ENCODE data around the gene GAN. TPM values are rescaled to one million over a fixed set of nuclear protein-coding genes. Genes with fewer than 3 reads are reported as not detected.

The GAN gene
- total RNA-seq, 2 experiments from 2014 or later: 10.0 to 10.7 TPM

DNA sequence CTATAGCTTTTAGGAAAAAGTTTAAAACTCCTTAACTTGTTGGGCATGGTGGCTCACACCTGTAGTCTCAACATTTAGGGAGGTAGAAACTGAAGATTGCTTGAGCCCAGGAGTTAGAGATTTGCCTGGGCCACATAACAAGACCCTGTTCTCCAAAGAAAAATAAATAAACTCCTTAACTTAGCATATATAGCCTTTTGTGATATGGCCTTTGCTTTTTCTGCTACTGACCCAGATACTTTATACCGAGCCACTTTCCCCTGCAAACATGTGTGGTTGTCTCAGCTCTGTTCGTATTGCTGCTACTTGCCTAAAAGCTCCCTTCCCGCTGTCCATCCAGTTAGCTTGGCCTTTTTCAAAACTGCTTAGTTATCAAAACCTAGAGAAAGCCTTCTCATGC, 51.0 kb downstream of the GAN start:
- Mint-ChIP-seq H3K27me3 (no peaks in the 10 kb centered on the region), H3K36me3 (peaks cover 7% of the 10 kb centered on the region), H3K9me3 (no peaks in the 10 kb centered on the region), H3K27ac (no peak overlapping the region), H3K4me3 (no peak overlapping the region), H3K4me1 (peaks cover 3% of the 10 kb centered on the region)
- DNase-seq: no peak

DNA sequence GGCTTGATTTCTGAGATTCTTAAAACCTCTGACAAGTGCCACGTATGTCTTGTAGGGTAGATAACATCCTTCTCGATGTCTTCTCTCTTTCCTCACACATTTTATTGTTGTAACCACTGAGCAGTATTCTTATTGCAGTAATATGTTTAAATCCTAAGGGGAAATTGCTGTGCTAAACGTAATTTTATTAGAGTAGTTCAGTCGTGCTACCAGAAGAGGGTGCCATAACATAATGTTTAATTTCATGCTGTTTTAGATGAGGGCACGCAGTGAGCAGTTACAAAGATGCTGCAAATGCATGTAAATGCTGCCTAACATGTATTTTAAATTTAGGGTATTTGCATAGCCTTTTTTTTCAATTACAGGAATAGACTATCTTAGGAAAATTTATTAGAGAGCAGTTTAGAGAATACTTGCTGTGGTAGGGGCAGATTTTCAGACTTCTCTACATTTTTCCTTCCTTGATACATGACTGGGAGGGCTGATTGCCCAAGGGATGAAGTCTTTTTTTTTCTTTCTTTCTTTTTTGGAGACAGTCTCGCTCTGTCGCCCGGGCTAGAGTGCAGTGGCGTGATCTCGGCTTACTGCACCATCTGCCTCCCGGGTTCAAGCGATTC, 51.7 kb downstream of the GAN start:
- H3K4me3 Mint-ChIP-seq: no peak overlapping the region

GRCh38 chr16:81367821-81368220, 53.1 kb downstream of the GAN start:
- H3K27ac Mint-ChIP-seq: no peak overlapping the region
- peaks cover 9% of the 10 kb centered on the region for H3K36me3 Mint-ChIP-seq

More for the DNA sequence above, 51.7 kb downstream of the GAN start:
- no peaks in the 10 kb centered on the region for H3K9me3 Mint-ChIP-seq
- peaks cover 3% of the 10 kb centered on the region for H3K4me1 Mint-ChIP-seq
- no peak overlapping the region for H3K27ac Mint-ChIP-seq
- H3K27me3 Mint-ChIP-seq: no peaks in the 10 kb centered on the region
- H3K36me3 Mint-ChIP-seq: peaks cover 9% of the 10 kb centered on the region
- DNase-seq: no peak

DNA sequence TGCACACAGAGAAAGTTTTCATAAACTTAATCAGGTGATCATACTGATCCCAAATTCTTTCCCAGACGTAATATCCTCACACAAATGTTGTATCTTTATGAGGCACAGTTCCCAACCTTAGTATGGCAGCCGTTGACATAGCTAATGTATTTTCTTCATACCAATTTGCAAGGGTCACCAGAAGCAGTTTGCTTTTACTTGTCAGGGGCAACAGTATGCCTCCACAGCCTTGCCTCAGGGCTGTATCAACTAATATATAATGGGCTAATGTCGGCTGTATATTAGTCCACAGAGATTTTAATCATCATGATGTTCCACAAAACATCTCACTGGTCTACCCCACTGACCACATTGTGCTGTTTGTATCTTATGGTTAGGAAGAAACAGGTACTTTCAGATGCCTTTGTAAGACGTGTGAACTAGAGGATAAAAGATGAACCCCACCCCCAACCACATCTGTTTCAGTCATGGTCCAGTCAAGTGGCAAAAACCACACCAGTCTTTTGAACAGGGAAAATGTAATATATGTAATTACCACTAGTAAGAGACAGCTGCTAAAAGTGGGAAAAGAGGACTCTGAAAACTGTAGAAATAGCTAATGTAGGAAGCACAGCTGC, 55.2 kb downstream of the GAN start:
- Mint-ChIP-seq H3K4me1 (peaks cover 6% of the 10 kb centered on the region), H3K27me3 (no peaks in the 10 kb centered on the region), H3K4me3 (no peak overlapping the region), H3K27ac (no peak overlapping the region), H3K9me3 (no peaks in the 10 kb centered on the region), H3K36me3 (peaks cover 10% of the 10 kb centered on the region)
- no peak for DNase-seq

More at GRCh38 chr16:81367821-81368220, 53.1 kb downstream of the GAN start:
- Mint-ChIP-seq H3K4me3 (no peak overlapping the region), H3K9me3 (no peaks in the 10 kb centered on the region), H3K4me1 (peaks cover 3% of the 10 kb centered on the region), H3K27me3 (no peaks in the 10 kb centered on the region)
- DNase-seq: no peak

GRCh38 chr16:81371106-81371505, 56.3 kb downstream of the GAN start:
- DNase-seq: no peak
- no peak overlapping the region for H3K4me3 Mint-ChIP-seq
- no peaks in the 10 kb centered on the region for H3K27me3 Mint-ChIP-seq
- peaks cover 6% of the 10 kb centered on the region for H3K4me1 Mint-ChIP-seq
- no peak overlapping the region for H3K27ac Mint-ChIP-seq
- H3K9me3 Mint-ChIP-seq: no peaks in the 10 kb centered on the region
- peaks cover 10% of the 10 kb centered on the region for H3K36me3 Mint-ChIP-seq

DNA sequence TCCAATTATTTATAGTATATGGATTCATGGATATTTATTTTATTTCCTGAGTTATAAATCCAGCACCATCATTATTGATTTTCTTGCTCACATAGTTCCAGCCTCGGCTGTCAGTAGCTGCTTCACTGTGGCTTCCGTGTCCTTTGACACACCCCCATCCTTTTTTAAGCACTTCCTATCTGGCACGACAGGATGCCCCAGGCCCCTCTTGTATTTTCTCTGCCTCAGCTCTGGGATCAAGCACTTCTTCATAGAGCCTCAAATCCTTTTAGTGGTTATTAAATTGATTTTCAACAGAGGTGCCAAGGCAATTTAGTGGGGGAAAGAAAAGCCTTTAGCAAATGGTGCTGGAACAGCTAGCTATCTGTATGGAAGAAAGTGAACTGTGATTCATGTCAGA, 59.8 kb downstream of the GAN start:
- Mint-ChIP-seq H3K4me3 (no peak overlapping the region), H3K36me3 (peaks cover 20% of the 10 kb centered on the region), H3K27ac (no peak overlapping the region), H3K4me1 (peaks cover 10% of the 10 kb centered on the region), H3K27me3 (no peaks in the 10 kb centered on the region), H3K9me3 (no peaks in the 10 kb centered on the region)
- DNase-seq: no peak

- Mint-ChIP-seq H3K36me3 (peaks cover 15% of the 10 kb centered on the region), H3K27ac (no peak overlapping the region), H3K9me3 (no peaks in the 10 kb centered on the region), H3K4me1 (peaks cover 7% of the 10 kb centered on the region), H3K27me3 (no peaks in the 10 kb centered on the region), H3K4me3 (no peak overlapping the region)
- DNase-seq: peak; percentile 14
Observed at GRCh38 chr16:81376880-81377279, 62.1 kb downstream of the GAN start.

GRCh38 chr16:81378049-81378448, 63.3 kb downstream of the GAN start:
- peaks cover 15% of the 10 kb centered on the region for H3K36me3 Mint-ChIP-seq

DNA sequence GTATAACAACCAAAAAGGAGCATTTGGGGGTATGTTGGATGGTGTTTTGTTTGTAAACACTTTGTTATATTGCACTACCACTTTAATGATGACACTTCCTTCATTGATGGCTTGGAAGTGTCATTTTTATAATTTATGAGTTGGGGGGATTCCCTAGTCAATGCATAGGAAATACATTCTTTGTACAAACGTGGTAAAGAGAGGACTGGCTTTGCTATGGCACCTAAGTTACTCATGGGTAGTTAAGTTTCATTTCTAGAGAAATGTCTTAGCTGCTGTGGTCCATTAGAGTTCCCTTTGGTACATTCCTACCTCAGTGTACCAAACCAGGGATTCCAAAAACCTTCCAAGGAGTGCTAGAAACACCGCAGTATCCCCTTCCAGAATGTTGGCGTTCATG, 66.2 kb downstream of the GAN start:
- no peaks in the 10 kb centered on the region for H3K9me3 Mint-ChIP-seq
- peaks cover 4% of the 10 kb centered on the region for H3K4me1 Mint-ChIP-seq
- H3K27ac Mint-ChIP-seq: no peak overlapping the region
- no peaks in the 10 kb centered on the region for H3K27me3 Mint-ChIP-seq
- H3K36me3 Mint-ChIP-seq: peaks cover 13% of the 10 kb centered on the region
- no peak overlapping the region for H3K4me3 Mint-ChIP-seq
- DNase-seq: no peak

More at GRCh38 chr16:81378049-81378448, 63.3 kb downstream of the GAN start:
- Mint-ChIP-seq H3K9me3 (no peaks in the 10 kb centered on the region), H3K4me3 (no peak overlapping the region), H3K27ac (no peak overlapping the region), H3K27me3 (no peaks in the 10 kb centered on the region), H3K4me1 (peaks cover 7% of the 10 kb centered on the region)
- DNase-seq: no peak

DNA sequence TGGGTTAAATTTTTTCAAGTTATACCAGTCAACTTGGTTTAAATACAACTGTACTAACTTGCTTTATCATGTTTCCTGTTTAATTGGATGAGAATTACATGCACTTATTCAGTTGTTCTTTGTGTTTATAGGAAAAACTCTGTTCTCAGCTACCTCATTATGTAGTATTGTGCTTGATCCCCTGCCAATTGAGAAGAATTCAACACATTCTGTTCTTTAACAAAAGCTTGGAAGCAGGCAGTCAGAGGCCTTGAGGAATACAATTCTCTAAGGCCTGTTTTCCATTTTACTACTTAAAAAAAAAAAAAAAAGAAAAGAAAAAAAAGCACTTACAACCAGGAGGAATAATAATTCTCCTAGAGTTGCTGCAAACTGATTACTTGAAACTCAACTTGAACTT, 69.2 kb downstream of the GAN start:
- Mint-ChIP-seq H3K27me3 (no peaks in the 10 kb centered on the region), H3K4me3 (no peak overlapping the region), H3K36me3 (peaks cover 3% of the 10 kb centered on the region), H3K4me1 (no peaks in the 10 kb centered on the region), H3K27ac (no peak overlapping the region), H3K9me3 (no peaks in the 10 kb centered on the region)
- no peak for DNase-seq

GRCh38 chr16:81385031-81385756, 70.4 kb downstream of the GAN start:
- no peak for DNase-seq
- no peaks in the 10 kb centered on the region for H3K9me3 Mint-ChIP-seq
- H3K27me3 Mint-ChIP-seq: no peaks in the 10 kb centered on the region
- no peaks in the 10 kb centered on the region for H3K4me1 Mint-ChIP-seq
- H3K4me3 Mint-ChIP-seq: no peak overlapping the region
- peaks cover 3% of the 10 kb centered on the region for H3K36me3 Mint-ChIP-seq
- no peak overlapping the region for H3K27ac Mint-ChIP-seq

GRCh38 chr16:81388357-81388756, 73.6 kb downstream of the GAN start:
- no peak overlapping the region for H3K4me3 Mint-ChIP-seq
- H3K4me1 Mint-ChIP-seq: no peaks in the 10 kb centered on the region
- H3K27me3 Mint-ChIP-seq: no peaks in the 10 kb centered on the region
- no peaks in the 10 kb centered on the region for H3K9me3 Mint-ChIP-seq
- DNase-seq: no peak
- peaks cover 7% of the 10 kb centered on the region for H3K36me3 Mint-ChIP-seq
- no peak overlapping the region for H3K27ac Mint-ChIP-seq

- no peak for DNase-seq
- H3K4me3 Mint-ChIP-seq: no peak overlapping the region
- no peak overlapping the region for H3K27ac Mint-ChIP-seq
- H3K9me3 Mint-ChIP-seq: no peaks in the 10 kb centered on the region
- no peaks in the 10 kb centered on the region for H3K27me3 Mint-ChIP-seq
- H3K4me1 Mint-ChIP-seq: no peaks in the 10 kb centered on the region
- H3K36me3 Mint-ChIP-seq: peaks cover 5% of the 10 kb centered on the region
Observed at GRCh38 chr16:81390840-81391239, 76.1 kb downstream of the GAN start.

GRCh38 chr16:81392011-81392410, 77.2 kb downstream of the GAN start:
- no peak overlapping the region for H3K27ac Mint-ChIP-seq
- peaks cover 4% of the 10 kb centered on the region for H3K36me3 Mint-ChIP-seq
- H3K4me3 Mint-ChIP-seq: no peak overlapping the region
- DNase-seq: no peak
- H3K4me1 Mint-ChIP-seq: no peaks in the 10 kb centered on the region
- H3K9me3 Mint-ChIP-seq: no peaks in the 10 kb centered on the region
- H3K27me3 Mint-ChIP-seq: no peaks in the 10 kb centered on the region

DNA sequence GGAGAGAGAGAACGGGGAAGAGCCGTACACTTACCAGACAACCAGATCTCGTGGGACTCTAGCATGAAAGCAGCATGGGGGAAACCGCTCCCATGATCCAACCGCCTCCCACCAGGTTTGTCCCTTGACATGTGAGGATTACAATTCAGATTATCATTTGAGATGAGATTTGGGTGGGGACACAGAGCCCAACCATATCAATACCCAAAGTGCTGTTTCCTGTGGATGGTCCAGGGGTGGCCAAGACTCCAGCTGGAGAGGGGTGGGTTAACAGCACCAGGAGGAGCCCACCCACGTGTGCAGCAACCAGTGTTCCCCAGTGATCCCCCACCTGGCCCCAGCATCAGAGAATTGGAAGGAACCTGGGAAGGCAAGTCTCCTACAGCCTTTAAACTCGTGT, 79.7 kb downstream of the GAN start:
- H3K9me3 Mint-ChIP-seq: no peaks in the 10 kb centered on the region
- no peak for DNase-seq
- H3K4me1 Mint-ChIP-seq: no peaks in the 10 kb centered on the region
- peaks cover 4% of the 10 kb centered on the region for H3K36me3 Mint-ChIP-seq
- no peak overlapping the region for H3K27ac Mint-ChIP-seq
- H3K27me3 Mint-ChIP-seq: no peaks in the 10 kb centered on the region
- H3K4me3 Mint-ChIP-seq: no peak overlapping the region
